ENCODE data around the gene CTNND1. TPM values are rescaled to one million over a fixed set of nuclear protein-coding genes. Genes with fewer than 3 reads are reported as not detected.
A peak's percentile ranks its signal among the peaks of the same experiment; 100 is the strongest.

Gene CTNND1
- total and polyA plus RNA-seq, 3 donors from 2014 or later = 134 to 227 (median 178) TPM

GRCh38 chr11:57812634-57813033 is 51.0 kb downstream of the CTNND1 start:
- Histone ChIP-seq H3K4me1 (no peaks in the 10 kb centered on the region), H3K27me3 (no peaks in the 10 kb centered on the region), H3K27ac (peak overlapping the region; percentile 54 to 64), H3K36me3 (ENCODE audit: low read depth, missing control alignments) (no peaks in the 10 kb centered on the region), H3K9me3 (no peaks in the 10 kb centered on the region), H3K4me3 (no peak overlapping the region)
- 61 to 86% methylated on average over 6 of the region's 6 CpGs for WGBS, 2 donors
- DNase-seq = peak; percentile 69
- intact Hi-C loops (cut with DNase I; ENCODE audit: low total_unique reads) = no loop called here
- TF ChIP-seq POLR2A (IDR thresholded peaks at IDR 0.05) = no peak
- TF ChIP-seq, protein P1, sequence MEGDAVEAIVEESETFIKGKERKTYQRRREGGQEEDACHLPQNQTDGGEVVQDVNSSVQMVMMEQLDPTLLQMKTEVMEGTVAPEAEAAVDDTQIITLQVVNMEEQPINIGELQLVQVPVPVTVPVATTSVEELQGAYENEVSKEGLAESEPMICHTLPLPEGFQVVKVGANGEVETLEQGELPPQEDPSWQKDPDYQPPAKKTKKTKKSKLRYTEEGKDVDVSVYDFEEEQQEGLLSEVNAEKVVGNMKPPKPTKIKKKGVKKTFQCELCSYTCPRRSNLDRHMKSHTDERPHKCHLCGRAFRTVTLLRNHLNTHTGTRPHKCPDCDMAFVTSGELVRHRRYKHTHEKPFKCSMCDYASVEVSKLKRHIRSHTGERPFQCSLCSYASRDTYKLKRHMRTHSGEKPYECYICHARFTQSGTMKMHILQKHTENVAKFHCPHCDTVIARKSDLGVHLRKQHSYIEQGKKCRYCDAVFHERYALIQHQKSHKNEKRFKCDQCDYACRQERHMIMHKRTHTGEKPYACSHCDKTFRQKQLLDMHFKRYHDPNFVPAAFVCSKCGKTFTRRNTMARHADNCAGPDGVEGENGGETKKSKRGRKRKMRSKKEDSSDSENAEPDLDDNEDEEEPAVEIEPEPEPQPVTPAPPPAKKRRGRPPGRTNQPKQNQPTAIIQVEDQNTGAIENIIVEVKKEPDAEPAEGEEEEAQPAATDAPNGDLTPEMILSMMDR (IDR thresholded peaks at IDR 0.05) = no peak

DNA sequence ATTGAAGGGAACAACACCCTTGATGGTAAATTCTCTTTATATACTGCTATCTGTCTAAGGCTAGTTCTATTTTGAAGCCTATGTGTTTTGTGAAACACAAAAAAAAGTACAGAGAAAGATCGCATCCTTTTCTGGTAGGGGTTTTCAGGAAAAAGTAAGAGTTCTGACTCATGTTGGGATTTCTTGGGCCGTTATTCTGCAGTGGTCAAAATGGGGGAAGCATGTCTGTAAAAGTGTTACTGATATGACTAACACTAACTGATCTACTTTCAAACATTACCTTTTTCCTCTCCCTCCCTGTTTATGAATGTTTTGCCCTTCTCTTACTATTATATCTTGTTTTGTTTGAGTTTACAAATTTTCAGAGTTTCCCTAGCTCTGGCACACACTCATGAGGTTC is 53.9 kb downstream of the CTNND1 start:
- no peaks in the 10 kb centered on the region for H3K27me3 ChIP-seq
- no peak overlapping the region for H3K4me3 ChIP-seq
- WGBS, 2 donors = 76 to 77% methylated on average over 2 of the region's 2 CpGs
- intact Hi-C loops (cut with DNase I; ENCODE audit: low total_unique reads) = no loop called here
- H3K36me3 ChIP-seq (ENCODE audit: low read depth, missing control alignments) = no peaks in the 10 kb centered on the region
- peaks cover 8% of the 10 kb centered on the region for H3K4me1 ChIP-seq
- TF ChIP-seq POLR2A (IDR thresholded peaks at IDR 0.05) = no peak
- TF ChIP-seq, protein P1 (IDR thresholded peaks at IDR 0.05) = no peak
- no peaks in the 10 kb centered on the region for H3K9me3 ChIP-seq
- DNase-seq = no peak
- H3K27ac ChIP-seq = no peak overlapping the region

GRCh38 chr11:57815877-57816276 is 54.3 kb downstream of the CTNND1 start:
- Histone ChIP-seq H3K9me3 (no peaks in the 10 kb centered on the region), H3K4me3 (no peak overlapping the region), H3K27me3 (no peaks in the 10 kb centered on the region), H3K4me1 (peaks cover 8% of the 10 kb centered on the region), H3K27ac (no peak overlapping the region), H3K36me3 (ENCODE audit: low read depth, missing control alignments) (no peaks in the 10 kb centered on the region)
- TF ChIP-seq, protein P1 (IDR thresholded peaks at IDR 0.05) = no peak
- no peak for TF ChIP-seq POLR2A (IDR thresholded peaks at IDR 0.05)
- intact Hi-C loops (cut with DNase I; ENCODE audit: low total_unique reads) = no loop called here
- no peak for DNase-seq
- WGBS, 2 donors = 82 to 85% methylated on average over 5 of the region's 5 CpGs

GRCh38 chr11:57818812-57819211 is 57.2 kb downstream of the CTNND1 start:
- Histone ChIP-seq H3K27me3 (no peaks in the 10 kb centered on the region), H3K36me3 (ENCODE audit: low read depth, missing control alignments) (no peaks in the 10 kb centered on the region), H3K9me3 (no peaks in the 10 kb centered on the region), H3K4me1 (peaks cover 8% of the 10 kb centered on the region), H3K27ac (no peak overlapping the region), H3K4me3 (no peak overlapping the region)
- WGBS, 2 donors = 85% methylated on average over 1 of the region's 1 CpG
- DNase-seq = no peak
- intact Hi-C loops (cut with DNase I; ENCODE audit: low total_unique reads) = no loop called here
- TF ChIP-seq, protein P1 (IDR thresholded peaks at IDR 0.05) = no peak
- no peak for TF ChIP-seq POLR2A (IDR thresholded peaks at IDR 0.05)

DNA sequence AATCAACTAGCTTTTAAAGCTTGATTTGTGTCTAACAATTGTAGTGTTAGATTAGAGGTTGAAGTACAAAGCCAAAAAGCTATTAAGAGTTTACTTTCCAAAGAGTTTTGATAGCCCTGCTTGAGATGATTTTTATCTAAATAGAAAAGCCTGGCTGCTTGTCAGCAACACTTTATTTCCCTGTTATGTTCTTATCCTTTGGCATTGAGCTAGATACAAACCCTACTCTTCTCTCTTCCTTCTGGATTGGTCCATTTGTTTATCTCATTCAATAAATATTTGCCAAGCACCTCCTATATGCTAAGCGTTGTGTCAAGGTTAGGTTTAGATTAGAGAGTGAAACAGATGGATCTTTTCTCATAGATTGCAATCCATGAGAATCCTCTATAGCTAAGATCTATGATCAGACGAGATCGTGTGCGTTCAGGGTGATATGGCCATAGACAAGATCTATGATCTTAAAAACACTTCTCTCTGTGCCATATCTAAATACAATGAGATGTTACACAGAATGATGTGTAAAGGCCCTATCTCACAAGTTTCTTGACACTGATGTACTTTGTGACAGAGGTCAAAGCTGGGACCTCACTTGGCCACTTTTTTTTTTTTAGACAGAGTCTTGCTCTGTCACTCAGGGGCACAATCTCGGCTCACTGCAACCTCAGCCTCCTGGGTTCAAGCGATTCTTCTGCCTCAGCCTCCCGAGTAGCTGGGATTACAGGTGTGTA is 57.8 kb downstream of the CTNND1 start:
- H3K36me3 ChIP-seq (ENCODE audit: low read depth, missing control alignments) = no peaks in the 10 kb centered on the region
- TF ChIP-seq, protein P1 (IDR thresholded peaks at IDR 0.05) = no peak
- TF ChIP-seq POLR2A (IDR thresholded peaks at IDR 0.05) = no peak
- H3K4me3 ChIP-seq = no peak overlapping the region
- DNase-seq = no peak
- WGBS, 2 donors = 77 to 78% methylated on average over 7 of the region's 7 CpGs
- intact Hi-C loops (cut with DNase I; ENCODE audit: low total_unique reads) = no loop called here
- H3K4me1 ChIP-seq = peaks cover 8% of the 10 kb centered on the region
- H3K27ac ChIP-seq = peak overlapping the region in 1 of 2 donors; percentile 16
- no peaks in the 10 kb centered on the region for H3K27me3 ChIP-seq
- H3K9me3 ChIP-seq = no peaks in the 10 kb centered on the region

Measured in testis (tissue), 3 donors.